PC-9 (cell line): ENCODE data around the gene KLHDC1. TPM values are rescaled to one million over a fixed set of nuclear protein-coding genes. Genes with fewer than 3 reads are reported as not detected.
"Not testable (repeated sequence)": the region's sequence is repeated elsewhere in the genome, so short reads cannot be mapped to it uniquely, and the experiment has no call there.

ENCODE experiments used
- BruUV-seq: library from RNA; stranded (reverse); fragments of 400-500 nt; replicated peaks from 2 replicates; lab custom pipeline; 2021; lab: Mats Ljungman, UMichigan
- CTCF ChIA-PET: fragments of 300-600 bp; sonication (Branson Sonifier 250); formaldehyde crosslinking; loops from one replicate; lab custom pipeline; 2022; ENCODE audit warnings: antibody characterized with exemption; lab: Charles Lee
- POLR2A ChIA-PET: fragments of 300-600 bp; sonication (Branson Sonifier 250); formaldehyde crosslinking; loops from one replicate; lab custom pipeline; 2022; ENCODE audit warnings: antibody characterized with exemption; ENCODE audit not compliant: unreplicated experiment; lab: Charles Lee
- DNase-seq, 2 experiments: peaks; one replicate each; pipeline versions ENCODE4 v3.0.0 to v3.0.0-alpha.2; 2015 to 2022; ENCODE audit warnings: mixed read lengths in 1 of 2
- H2AFZ ChIP-seq: fragments of 200-600 bp; sonication (generic); 2 replicates; pipeline ENCODE4 v1.8.1; 2017; ENCODE audit warnings: antibody characterized with exemption
- H3F3A ChIP-seq: fragments of 200-600 bp; sonication (generic); 2 replicates; pipeline ENCODE4 v1.8.1; 2017; ENCODE audit warnings: antibody characterized with exemption, mild to moderate bottlenecking, low read depth; ENCODE audit not compliant: insufficient read depth
- H3K27ac ChIP-seq: fragments of 200-600 bp; sonication (generic); 2 replicates; pipeline ENCODE4 v1.6.1; 2016; ENCODE audit warnings: mixed run types
- H3K27me3 ChIP-seq: fragments of 200-600 bp; sonication (generic); 2 replicates; pipeline ENCODE4 v1.6.1; 2016; ENCODE audit warnings: low read depth, mixed run types; ENCODE audit not compliant: insufficient read depth
- H3K36me3 ChIP-seq: fragments of 200-600 bp; sonication (generic); 2 replicates; pipeline ENCODE4 v1.6.1; 2016; ENCODE audit warnings: low read depth, mixed run types
- H3K4me1 ChIP-seq: fragments of 200-600 bp; sonication (generic); replicated peaks from 2 replicates; pipeline ENCODE4 v1.6.1; 2016; ENCODE audit warnings: mixed run types; ENCODE audit not compliant: insufficient read depth
- H3K4me2 ChIP-seq: fragments of 200-600 bp; sonication (generic); 2 replicates; pipeline ENCODE4 v1.6.1; 2017; ENCODE audit warnings: mixed run types
- H3K4me3 ChIP-seq: fragments of 200-600 bp; sonication (generic); 2 replicates; pipeline ENCODE4 v1.6.1; 2016; ENCODE audit warnings: mixed run types
- H3K79me2 ChIP-seq: fragments of 200-600 bp; sonication (generic); 2 replicates; pipeline ENCODE4 v1.6.1; 2017; ENCODE audit warnings: low read depth, mixed run types
- H3K9me2 ChIP-seq: fragments of 200-600 bp; sonication (generic); 2 replicates; pipeline ENCODE4 v1.8.1; 2017; ENCODE audit warnings: mild to moderate bottlenecking; ENCODE audit not compliant: insufficient read depth
- H3K9me3 ChIP-seq: fragments of 200-600 bp; sonication (generic); 2 replicates; pipeline ENCODE4 v1.8.1; 2016; ENCODE audit warnings: low read depth; ENCODE audit not compliant: insufficient read depth
- H4K20me1 ChIP-seq: fragments of 200-600 bp; sonication (generic); 2 replicates; pipeline ENCODE4 v1.8.1; 2017; ENCODE audit not compliant: insufficient read depth
- EZH2 ChIP-seq: fragments of 200-600 bp; sonication (generic); IDR thresholded peaks from 2 replicates; pipeline ENCODE4 v1.8.0; 2017; ENCODE audit warnings: antibody characterized with exemption, low read depth
- intact Hi-C: fragments of 100-400 bp; cut with micrococcal nuclease; formaldehyde crosslinking; loops from one replicate; pipeline ENCODE4 v1.10.0; 2022; ENCODE audit not compliant: unreplicated experiment
- total RNA-seq: library from RNA; stranded (reverse); gene quantifications from 2 replicates; pipeline ENCODE4 v1.2.3, GENCODE V29; 2021
- TF ChIP-seq, protein P1 (sequence below): fragments of 200-600 bp; sonication (generic); conservative IDR thresholded peaks from 2 replicates; pipeline ENCODE4 v1.6.1; 2017; ENCODE audit warnings: mixed run types, antibody characterized with exemption, mild to moderate bottlenecking, moderate library complexity

Gene KLHDC1
- total RNA-seq, 1 experiment from 2014 or later: 1.2 TPM

- Histone ChIP-seq H3K4me3 (no peak overlapping the region), H3K79me2 (no peaks in the 10 kb centered on the region), H3K4me2 (no peak overlapping the region), H3K9me2 (no peaks in the 10 kb centered on the region), H2AFZ (no peak overlapping the region), H4K20me1 (no peaks in the 10 kb centered on the region), H3K36me3 (no peaks in the 10 kb centered on the region), H3K27ac (no peak overlapping the region), H3K9me3 (no peaks in the 10 kb centered on the region), H3K4me1 (no peaks in the 10 kb centered on the region), H3K27me3 (no peaks in the 10 kb centered on the region), H3F3A (no peaks in the 10 kb centered on the region)
- DNase-seq: no peak
- CTCF ChIA-PET: no interaction called here
- BruUV-seq: no TSS peak
- TF ChIP-seq, protein P1, sequence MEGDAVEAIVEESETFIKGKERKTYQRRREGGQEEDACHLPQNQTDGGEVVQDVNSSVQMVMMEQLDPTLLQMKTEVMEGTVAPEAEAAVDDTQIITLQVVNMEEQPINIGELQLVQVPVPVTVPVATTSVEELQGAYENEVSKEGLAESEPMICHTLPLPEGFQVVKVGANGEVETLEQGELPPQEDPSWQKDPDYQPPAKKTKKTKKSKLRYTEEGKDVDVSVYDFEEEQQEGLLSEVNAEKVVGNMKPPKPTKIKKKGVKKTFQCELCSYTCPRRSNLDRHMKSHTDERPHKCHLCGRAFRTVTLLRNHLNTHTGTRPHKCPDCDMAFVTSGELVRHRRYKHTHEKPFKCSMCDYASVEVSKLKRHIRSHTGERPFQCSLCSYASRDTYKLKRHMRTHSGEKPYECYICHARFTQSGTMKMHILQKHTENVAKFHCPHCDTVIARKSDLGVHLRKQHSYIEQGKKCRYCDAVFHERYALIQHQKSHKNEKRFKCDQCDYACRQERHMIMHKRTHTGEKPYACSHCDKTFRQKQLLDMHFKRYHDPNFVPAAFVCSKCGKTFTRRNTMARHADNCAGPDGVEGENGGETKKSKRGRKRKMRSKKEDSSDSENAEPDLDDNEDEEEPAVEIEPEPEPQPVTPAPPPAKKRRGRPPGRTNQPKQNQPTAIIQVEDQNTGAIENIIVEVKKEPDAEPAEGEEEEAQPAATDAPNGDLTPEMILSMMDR: no peak
- TF ChIP-seq EZH2: no peak
- POLR2A ChIA-PET: no interaction called here
- intact Hi-C loops: no loop called here
Measured at GRCh38 chr14:49702725-49703124, 9.8 kb downstream of the KLHDC1 start.

DNA sequence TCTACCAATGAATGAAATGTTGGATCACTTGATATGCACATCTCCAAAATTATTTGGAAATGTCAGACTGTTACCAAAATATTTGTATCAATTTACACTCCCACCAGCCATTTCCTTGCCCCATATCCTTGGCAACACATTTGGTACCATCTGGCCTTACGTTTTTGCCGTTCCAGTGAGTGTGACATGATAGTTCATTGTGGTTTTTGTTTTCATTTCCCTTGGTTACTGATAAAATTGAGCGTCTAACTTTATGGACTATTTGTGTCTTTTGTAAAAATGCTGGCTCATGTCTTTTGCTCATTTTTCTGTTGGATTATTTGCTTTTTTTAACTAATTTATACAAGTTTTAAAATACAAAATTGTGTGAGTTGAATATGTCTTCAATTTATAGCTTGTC, 11.0 kb downstream of the KLHDC1 start:
- H3K4me1 ChIP-seq: no peaks in the 10 kb centered on the region
- CTCF ChIA-PET: no interaction called here
- no TSS peak for BruUV-seq
- POLR2A ChIA-PET: no interaction called here
- no peak for DNase-seq
- H3K79me2 ChIP-seq: no peaks in the 10 kb centered on the region
- H3K27me3 ChIP-seq: no peaks in the 10 kb centered on the region
- H3K36me3 ChIP-seq: no peaks in the 10 kb centered on the region
- H3K4me2 ChIP-seq: no peak overlapping the region
- TF ChIP-seq, protein P1: no peak
- TF ChIP-seq EZH2: no peak
- H3K9me3 ChIP-seq: no peaks in the 10 kb centered on the region
- no peaks in the 10 kb centered on the region for H3K9me2 ChIP-seq
- no peak overlapping the region for H3K27ac ChIP-seq
- H4K20me1 ChIP-seq: no peaks in the 10 kb centered on the region
- no peaks in the 10 kb centered on the region for H3F3A ChIP-seq
- no peak overlapping the region for H2AFZ ChIP-seq
- no peak overlapping the region for H3K4me3 ChIP-seq
- intact Hi-C loops: no loop called here

GRCh38 chr14:49704471-49704870, 11.6 kb downstream of the KLHDC1 start:
- H3K9me2 ChIP-seq, DNase-seq, POLR2A ChIA-PET, H3K36me3 ChIP-seq, intact Hi-C loops, H3K9me3 ChIP-seq, H3K4me1 ChIP-seq, CTCF ChIA-PET, H3K79me2 ChIP-seq, H4K20me1 ChIP-seq, H3K27ac ChIP-seq, H3K27me3 ChIP-seq, H2AFZ ChIP-seq, H3K4me3 ChIP-seq, H3K4me2 ChIP-seq, BruUV-seq, H3F3A ChIP-seq: not testable (repeated sequence)

DNA sequence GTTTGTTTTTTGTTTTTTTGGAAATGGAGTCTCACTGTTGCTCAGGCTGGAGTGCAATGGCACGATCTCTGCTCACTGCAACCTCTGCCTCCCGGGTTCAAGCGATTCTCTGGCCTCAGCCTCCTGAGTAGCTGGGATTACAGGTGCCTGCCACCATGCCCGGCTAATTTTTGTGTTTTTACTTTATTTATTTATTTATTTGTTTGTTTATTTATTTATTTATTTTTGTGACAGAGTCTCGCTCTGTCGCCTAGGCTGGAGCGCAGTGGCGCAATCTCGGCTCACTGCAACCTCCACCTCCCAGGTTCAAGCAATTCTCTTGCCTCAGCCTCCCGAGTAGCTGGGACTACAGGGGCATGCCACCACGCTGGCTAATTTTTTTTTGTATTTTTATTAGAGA, 18.1 kb downstream of the KLHDC1 start:
- H3K79me2 ChIP-seq, H2AFZ ChIP-seq, H3K4me1 ChIP-seq, H3F3A ChIP-seq, H3K9me2 ChIP-seq, CTCF ChIA-PET, POLR2A ChIA-PET, H3K27ac ChIP-seq, BruUV-seq, H3K9me3 ChIP-seq, H4K20me1 ChIP-seq, H3K27me3 ChIP-seq, H3K36me3 ChIP-seq, DNase-seq, intact Hi-C loops, H3K4me3 ChIP-seq, H3K4me2 ChIP-seq: not testable (repeated sequence)
